Keratinocyte (primary cell): ENCODE data around the gene SLC6A7. TPM values are rescaled to one million over a fixed set of nuclear protein-coding genes. Genes with fewer than 3 reads are reported as not detected.

ENCODE experiments used
- DNase-seq: peaks from one replicate; pipeline ENCODE4 v3.0.0-alpha.2; 2011; ENCODE audit warnings: low read depth, missing footprints, low spot score
- FAIRE-seq: peaks from 2 replicates; lab custom pipeline; 2011; peaks lifted over from hg19 to GRCh38; lab: Jason Lieb, UNC
- H2AFZ ChIP-seq: 2 replicates; pipeline ENCODE4 v1.6.0; 2012; ENCODE audit warnings: low read length, control low read depth, inconsistent platforms; ENCODE audit not compliant: control insufficient read depth
- H3K27ac ChIP-seq: 2 replicates; pipeline ENCODE4 v1.5.1; 2011; ENCODE audit warnings: low read length; ENCODE audit not compliant: control insufficient read depth, insufficient read depth
- H3K27me3 ChIP-seq: 3 replicates; pipeline ENCODE4 v1.6.0; 2011; ENCODE audit warnings: low read length; ENCODE audit not compliant: control insufficient read depth, insufficient read depth; ENCODE audit errors: extremely low read depth
- H3K36me3 ChIP-seq, 2 experiments: 2 replicates in 1 of 2; 3 replicates in 1 of 2; pipeline ENCODE4 v1.5.1; 2011; ENCODE audit warnings: low read length in 2 of 2, mild to moderate bottlenecking in 1 of 2; ENCODE audit not compliant: control insufficient read depth in 2 of 2, insufficient read depth in 2 of 2; ENCODE audit errors: extremely low read depth in 1 of 2
- H3K4me1 ChIP-seq: 3 replicates; pipeline ENCODE4 v1.5.1; 2011; ENCODE audit warnings: low read length; ENCODE audit not compliant: control insufficient read depth, insufficient read depth; ENCODE audit errors: extremely low read depth
- H3K4me2 ChIP-seq: 3 replicates; pipeline ENCODE4 v1.6.0; 2011; ENCODE audit warnings: low read depth, low read length; ENCODE audit not compliant: control insufficient read depth, insufficient read depth; ENCODE audit errors: extremely low read depth
- H3K4me3 ChIP-seq, 3 experiments: fragments of 200-600 bp in 1 of 3; sonication (generic) in 1 of 3; 2 replicates in 2 of 3; 3 replicates in 1 of 3; pipeline ENCODE4 v1.5.1; 2011 to 2016; ENCODE audit warnings: low read length in 3 of 3, mild to moderate bottlenecking in 3 of 3, control low read depth in 2 of 3, inconsistent platforms in 1 of 3, low read depth in 1 of 3, mixed read lengths in 1 of 3, mixed run types in 1 of 3, moderate library complexity in 1 of 3; ENCODE audit not compliant: control insufficient read depth in 2 of 3, insufficient read depth in 2 of 3; ENCODE audit errors: extremely low read depth in 1 of 3
- H3K79me2 ChIP-seq: 2 replicates; pipeline ENCODE4 v1.6.0; 2012; ENCODE audit warnings: low read length; ENCODE audit not compliant: control insufficient read depth, insufficient read depth
- H3K9ac ChIP-seq: 3 replicates; pipeline ENCODE4 v1.6.0; 2011; ENCODE audit warnings: low read length; ENCODE audit not compliant: control insufficient read depth, insufficient read depth; ENCODE audit errors: extremely low read depth
- H3K9me1 ChIP-seq: 3 replicates; pipeline ENCODE4 v1.6.0; 2011; ENCODE audit warnings: low read length; ENCODE audit not compliant: control insufficient read depth, insufficient read depth; ENCODE audit errors: extremely low read depth
- H3K9me3 ChIP-seq: 2 replicates; pipeline ENCODE4 v1.5.1; 2012; ENCODE audit warnings: low read depth, low read length; ENCODE audit not compliant: control insufficient read depth
- H4K20me1 ChIP-seq: 3 replicates; pipeline ENCODE4 v1.6.0; 2011; ENCODE audit warnings: low read length; ENCODE audit not compliant: control insufficient read depth, insufficient read depth; ENCODE audit errors: extremely low read depth
- EZH2 ChIP-seq: IDR thresholded peaks from one replicate; pipeline ENCODE4 v1.6.1; 2012; ENCODE audit warnings: inconsistent platforms, mild to moderate bottlenecking, low read length, moderate library complexity
- dilution Hi-C: fragments of 300-500 bp; cut with MboI; formaldehyde crosslinking; loops from one replicate; pipeline ENCODE4 v1.7.0; 2020; ENCODE audit warnings: low sequenced_read_pairs; ENCODE audit not compliant: extremely low pct_ligation_motif_present
- polyA plus RNA-seq, 5 experiments: library from polyadenylated mRNA; depleted of rRNA in 3 of 5; stranded (reverse) in 3 of 5; stranded (forward) in 1 of 5; unstranded in 1 of 5; fragments of >200 nt; gene quantifications; 1 replicate in 1 of 5; 2 replicates in 3 of 5; 3 replicates in 1 of 5; pipeline versions ENCODE4 v1.2.1 to v1.2.3, GENCODE V29; 2011 to 2012; ENCODE audit warnings: missing spikeins in 2 of 5, low read depth in 1 of 5, low replicate concordance in 1 of 5
- TF ChIP-seq, protein P1 (sequence below), 3 experiments: IDR thresholded peaks in 1 of 3; conservative IDR thresholded peaks in 1 of 3; optimal IDR thresholded peaks in 1 of 3; 2 replicates in 2 of 3; 3 replicates in 1 of 3; pipeline versions ENCODE3 to v1.5.1; 2011; ENCODE audit warnings: low read length in 3 of 3, mild to moderate bottlenecking in 3 of 3, moderate library complexity in 2 of 3, control low read depth in 1 of 3, inconsistent platforms in 1 of 3; ENCODE audit not compliant: insufficient read depth in 2 of 3; ENCODE audit errors: extremely low read depth in 1 of 3

Gene SLC6A7
- polyA plus RNA-seq, 1 donor (not counting 4 experiments of a cell fraction or from before 2014, with no cell fraction given): not detected

DNA sequence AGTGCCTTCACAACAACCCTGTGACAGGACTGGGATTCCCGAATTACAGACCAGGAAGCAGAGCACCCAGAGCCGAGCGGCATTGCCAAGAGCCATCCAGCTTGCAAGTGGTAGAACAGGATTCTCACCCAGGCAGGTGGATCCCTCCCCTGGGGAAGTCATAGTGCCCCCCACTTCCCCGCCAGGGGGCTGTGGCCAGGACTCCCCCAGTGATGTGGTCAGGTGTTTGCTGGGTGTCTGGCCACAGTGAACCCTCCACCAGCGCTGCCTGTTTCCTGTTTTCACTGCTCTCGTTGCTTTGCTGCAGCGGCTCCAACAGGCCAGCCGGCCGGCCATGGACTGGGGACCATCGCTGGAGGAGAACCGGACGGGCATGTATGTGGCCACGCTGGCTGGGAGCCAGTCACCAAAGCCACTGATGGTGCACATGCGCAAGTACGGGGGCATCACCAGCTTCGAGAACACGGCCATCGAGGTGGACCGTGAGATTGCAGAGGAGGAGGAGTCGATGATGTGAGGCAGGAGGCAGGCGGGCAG, 19.3 kb downstream of the SLC6A7 start:
- no peaks in the 10 kb centered on the region for H3K9me1 ChIP-seq
- no peaks in the 10 kb centered on the region for H4K20me1 ChIP-seq
- peak overlapping the region in 2 of 3 experiments; percentile 30 to 35 for H3K4me3 ChIP-seq
- H3K9me3 ChIP-seq: no peaks in the 10 kb centered on the region
- TF ChIP-seq EZH2: no peak
- TF ChIP-seq, protein P1, sequence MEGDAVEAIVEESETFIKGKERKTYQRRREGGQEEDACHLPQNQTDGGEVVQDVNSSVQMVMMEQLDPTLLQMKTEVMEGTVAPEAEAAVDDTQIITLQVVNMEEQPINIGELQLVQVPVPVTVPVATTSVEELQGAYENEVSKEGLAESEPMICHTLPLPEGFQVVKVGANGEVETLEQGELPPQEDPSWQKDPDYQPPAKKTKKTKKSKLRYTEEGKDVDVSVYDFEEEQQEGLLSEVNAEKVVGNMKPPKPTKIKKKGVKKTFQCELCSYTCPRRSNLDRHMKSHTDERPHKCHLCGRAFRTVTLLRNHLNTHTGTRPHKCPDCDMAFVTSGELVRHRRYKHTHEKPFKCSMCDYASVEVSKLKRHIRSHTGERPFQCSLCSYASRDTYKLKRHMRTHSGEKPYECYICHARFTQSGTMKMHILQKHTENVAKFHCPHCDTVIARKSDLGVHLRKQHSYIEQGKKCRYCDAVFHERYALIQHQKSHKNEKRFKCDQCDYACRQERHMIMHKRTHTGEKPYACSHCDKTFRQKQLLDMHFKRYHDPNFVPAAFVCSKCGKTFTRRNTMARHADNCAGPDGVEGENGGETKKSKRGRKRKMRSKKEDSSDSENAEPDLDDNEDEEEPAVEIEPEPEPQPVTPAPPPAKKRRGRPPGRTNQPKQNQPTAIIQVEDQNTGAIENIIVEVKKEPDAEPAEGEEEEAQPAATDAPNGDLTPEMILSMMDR (optimal IDR thresholded peaks at IDR 0.05 in 1 of 3, IDR thresholded peaks at IDR 0.05 in 1 of 3, conservative IDR thresholded peaks at IDR 0.05 in 1 of 3; ENCODE audit: extremely low read depth in 1 of 3, insufficient read depth in 2 of 3, low read length in 3 of 3): no peak
- dilution Hi-C loops: no loop called here
- no peaks in the 10 kb centered on the region for H3K79me2 ChIP-seq
- H3K27ac ChIP-seq: peak overlapping the region; percentile 81
- peaks cover 17% of the 10 kb centered on the region for H3K4me1 ChIP-seq
- no peaks in the 10 kb centered on the region for H3K36me3 ChIP-seq
- no peak for FAIRE-seq
- peak overlapping the region; percentile 50 for H3K4me2 ChIP-seq
- peak; percentile 55 for DNase-seq
- no peak overlapping the region for H2AFZ ChIP-seq
- no peaks in the 10 kb centered on the region for H3K27me3 ChIP-seq
- H3K9ac ChIP-seq: peak overlapping the region; percentile 66

DNA sequence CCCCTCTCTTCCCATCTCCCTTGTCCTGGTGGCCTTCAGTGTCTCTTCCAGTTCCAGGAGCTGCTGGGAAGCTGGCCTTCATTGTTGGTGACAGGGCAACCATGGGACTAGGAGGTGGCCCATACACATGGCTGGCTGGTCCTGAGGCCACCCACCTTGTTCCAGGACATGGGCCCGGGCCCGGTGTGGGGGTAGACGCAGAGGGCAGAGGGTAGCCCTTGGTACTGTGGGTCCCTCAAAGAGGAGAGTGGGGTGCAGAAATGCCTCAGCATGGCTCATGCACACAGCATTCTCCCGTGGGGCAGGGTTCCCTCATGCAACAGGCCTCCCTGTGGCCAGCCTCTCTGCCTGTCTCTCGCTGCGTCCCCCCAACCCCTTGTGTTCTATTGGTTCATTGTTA, 20.8 kb downstream of the SLC6A7 start:
- dilution Hi-C loops: no loop called here
- Histone ChIP-seq H3K4me1 (peaks cover 17% of the 10 kb centered on the region), H2AFZ (no peak overlapping the region), H3K9me3 (no peaks in the 10 kb centered on the region), H4K20me1 (no peaks in the 10 kb centered on the region), H3K79me2 (no peaks in the 10 kb centered on the region), H3K36me3 (no peaks in the 10 kb centered on the region), H3K27ac (no peak overlapping the region), H3K4me3 (no peak overlapping the region), H3K4me2 (no peak overlapping the region), H3K9me1 (no peaks in the 10 kb centered on the region), H3K27me3 (no peaks in the 10 kb centered on the region), H3K9ac (no peak overlapping the region)
- DNase-seq: no peak
- no peak for FAIRE-seq
- TF ChIP-seq, protein P1 (optimal IDR thresholded peaks at IDR 0.05 in 1 of 3, IDR thresholded peaks at IDR 0.05 in 1 of 3, conservative IDR thresholded peaks at IDR 0.05 in 1 of 3; ENCODE audit: extremely low read depth in 1 of 3, insufficient read depth in 2 of 3, low read length in 3 of 3): no peak
- TF ChIP-seq EZH2: no peak
